Lung (tissue), 12 donors: Measurements from ENCODE around the gene CNTFR. TPM values are rescaled to one million over a fixed set of nuclear protein-coding genes. Genes with fewer than 3 reads are reported as not detected.

ENCODE experiments used
- ATAC-seq: fragments of 200-7000 bp; cut with Tn5 transposase; one replicate; pipeline ENCODE4 v1.9.1; 2020; ENCODE audit warnings: moderate number of reproducible peaks; ENCODE audit not compliant: insufficient read depth, low FRiP score
- DNase-seq, 3 donors: peaks; one replicate each; pipeline ENCODE4 v3.0.0-alpha.2; 2013 to 2017
- H3K27ac ChIP-seq, 2 donors: one replicate each; pipeline ENCODE4 v1.5.1; 2013; ENCODE audit warnings: mild to moderate bottlenecking in 2 of 2, moderate library complexity in 2 of 2, control low read depth in 1 of 2, inconsistent platforms in 1 of 2, low read depth in 1 of 2, low read length in 1 of 2
- H3K27me3 ChIP-seq, 3 donors: one replicate each; pipeline ENCODE4 v1.5.1; 2013; ENCODE audit warnings: low read length in 2 of 3; ENCODE audit not compliant: control insufficient read depth in 3 of 3, insufficient read depth in 3 of 3
- H3K36me3 ChIP-seq, 4 donors: one replicate each; pipeline ENCODE4 v1.5.1; 2013; ENCODE audit warnings: low read length in 4 of 4, mild to moderate bottlenecking in 1 of 4, moderate library complexity in 1 of 4; ENCODE audit not compliant: control insufficient read depth in 4 of 4, insufficient read depth in 4 of 4
- H3K4me1 ChIP-seq, 5 donors: one replicate each; pipeline ENCODE4 v1.5.1; 2013; ENCODE audit warnings: low read length in 5 of 5, mild to moderate bottlenecking in 2 of 5, moderate library complexity in 1 of 5; ENCODE audit not compliant: control insufficient read depth in 5 of 5, insufficient read depth in 5 of 5
- H3K4me3 ChIP-seq: one replicate; pipeline ENCODE4 v1.5.1; 2013; ENCODE audit warnings: mild to moderate bottlenecking, control low read depth, moderate library complexity
- H3K9ac ChIP-seq, 2 donors: one replicate each; pipeline ENCODE4 v1.5.1; 2013; ENCODE audit warnings: low read length in 2 of 2, control low read depth in 1 of 2; ENCODE audit not compliant: insufficient read depth in 1 of 2
- H3K9me3 ChIP-seq, 4 donors: one replicate each; pipeline ENCODE4 v1.5.1; 2013; ENCODE audit warnings: low read length in 3 of 4, mild to moderate bottlenecking in 1 of 4, moderate library complexity in 1 of 4; ENCODE audit not compliant: control insufficient read depth in 4 of 4, insufficient read depth in 3 of 4
- WGBS, 2 donors: extraction: QIAGEN DNeasy Blood & Tissue Kit; methylation state at CpG; one replicate each; pipeline ENCODE4 v1.1.7; 2013; 5-methylcytosine and 5-hydroxymethylcytosine counted together
- polyA plus RNA-seq, 2 donors: library from polyadenylated mRNA; stranded (reverse); fragments of 200-250 nt; gene quantifications; one replicate each; pipeline ENCODE4 v1.2.1, GENCODE V29; 2013
- total RNA-seq, 2 donors: library from RNA; depleted of rRNA in 1 of 2; stranded (reverse); fragments of >200 nt in 1 of 2; gene quantifications; one replicate each; pipeline ENCODE4 v1.2.1, GENCODE V29; 2014 to 2021
- TF ChIP-seq, protein P1 (sequence below): IDR thresholded peaks from 2 replicates; pipeline ENCODE4 v1.5.1; 2012; ENCODE audit warnings: mild to moderate bottlenecking; ENCODE audit errors: control extremely low read depth, extremely low read depth
- donor health status: control.
- donor health status: control.
- donor health status: Bipolar disorder and iron deficiency.
- donor health status: healthy.
- donor health status: DM: yes; HTN: yes; CAD: no.

Gene CNTFR
- total and polyA plus RNA-seq, 4 donors = 0.42 to 3.3 (median 1.3) TPM

DNA sequence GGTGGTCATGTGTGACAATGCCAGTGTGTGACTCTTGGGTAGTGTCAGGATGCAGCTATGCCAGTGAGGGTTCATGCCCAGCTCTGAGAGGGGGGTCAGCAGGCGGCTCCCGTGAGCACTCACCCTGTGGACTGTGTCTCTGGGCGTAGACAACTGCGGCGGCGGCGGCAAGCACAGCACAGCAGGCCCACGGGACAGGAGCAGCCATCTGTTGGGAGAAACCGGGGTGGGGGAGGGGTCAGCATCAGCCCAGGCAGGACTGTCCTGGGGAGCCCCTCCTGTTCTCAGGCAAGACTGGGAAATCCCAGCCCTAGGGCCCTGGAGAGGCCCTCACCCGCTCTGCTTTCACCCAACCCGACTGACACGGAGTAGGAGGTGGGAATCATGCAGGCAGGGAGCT is 20.8 kb downstream of the CNTFR start:
- Histone ChIP-seq H3K9me3 (no peaks in the 10 kb centered on the region), H3K4me3 (no peak overlapping the region), H3K4me1 (peaks cover 0 to 54% (median 10%) of the 10 kb centered on the region in 5 donors), H3K27ac (no peak overlapping the region), H3K9ac (no peak overlapping the region), H3K27me3 (peaks cover 0 to 7% (median 0%) of the 10 kb centered on the region in 3 donors), H3K36me3 (peaks cover 0 to 20% (median 3%) of the 10 kb centered on the region in 4 donors)
- WGBS, 2 donors = 67 to 70% methylated on average over 12 of the region's 12 CpGs
- ATAC-seq (no peak), DNase-seq (no peak)
- TF ChIP-seq, protein P1, sequence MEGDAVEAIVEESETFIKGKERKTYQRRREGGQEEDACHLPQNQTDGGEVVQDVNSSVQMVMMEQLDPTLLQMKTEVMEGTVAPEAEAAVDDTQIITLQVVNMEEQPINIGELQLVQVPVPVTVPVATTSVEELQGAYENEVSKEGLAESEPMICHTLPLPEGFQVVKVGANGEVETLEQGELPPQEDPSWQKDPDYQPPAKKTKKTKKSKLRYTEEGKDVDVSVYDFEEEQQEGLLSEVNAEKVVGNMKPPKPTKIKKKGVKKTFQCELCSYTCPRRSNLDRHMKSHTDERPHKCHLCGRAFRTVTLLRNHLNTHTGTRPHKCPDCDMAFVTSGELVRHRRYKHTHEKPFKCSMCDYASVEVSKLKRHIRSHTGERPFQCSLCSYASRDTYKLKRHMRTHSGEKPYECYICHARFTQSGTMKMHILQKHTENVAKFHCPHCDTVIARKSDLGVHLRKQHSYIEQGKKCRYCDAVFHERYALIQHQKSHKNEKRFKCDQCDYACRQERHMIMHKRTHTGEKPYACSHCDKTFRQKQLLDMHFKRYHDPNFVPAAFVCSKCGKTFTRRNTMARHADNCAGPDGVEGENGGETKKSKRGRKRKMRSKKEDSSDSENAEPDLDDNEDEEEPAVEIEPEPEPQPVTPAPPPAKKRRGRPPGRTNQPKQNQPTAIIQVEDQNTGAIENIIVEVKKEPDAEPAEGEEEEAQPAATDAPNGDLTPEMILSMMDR = no peak

GRCh38 chr9:34568133-34568532 is 21.4 kb downstream of the CNTFR start:
- DNase-seq (no peak), ATAC-seq (no peak)
- no peak overlapping the region for H3K27ac ChIP-seq
- no peak overlapping the region for H3K9ac ChIP-seq
- peaks cover 0 to 25% (median 6%) of the 10 kb centered on the region in 4 donors for H3K36me3 ChIP-seq
- H3K4me1 ChIP-seq = peaks cover 0 to 48% (median 10%) of the 10 kb centered on the region in 5 donors
- H3K4me3 ChIP-seq = no peak overlapping the region
- TF ChIP-seq, protein P1 = no peak
- H3K9me3 ChIP-seq = no peaks in the 10 kb centered on the region
- H3K27me3 ChIP-seq = peaks cover 0 to 11% (median 0%) of the 10 kb centered on the region in 3 donors
- WGBS, 2 donors = 66 to 84% methylated on average over 7 of the region's 7 CpGs

DNA sequence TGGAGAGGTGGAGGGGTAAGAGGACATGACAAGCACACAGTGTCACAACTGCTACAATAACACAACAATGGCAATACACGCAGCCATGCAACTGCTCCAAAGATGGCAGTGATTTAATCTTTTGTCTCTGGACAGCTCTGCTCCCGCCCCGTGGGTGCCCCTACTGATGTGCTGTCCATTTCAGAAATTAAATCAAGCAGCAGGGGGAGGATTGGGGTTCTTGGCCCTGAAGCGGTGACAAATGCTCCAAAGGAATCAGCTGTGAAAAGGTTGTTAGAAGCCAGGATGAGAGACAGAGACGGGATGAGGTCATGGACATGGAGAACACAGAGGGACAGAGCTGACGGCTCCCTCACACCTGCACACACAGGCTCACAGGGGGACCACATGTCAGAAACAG is 22.6 kb downstream of the CNTFR start:
- Histone ChIP-seq H3K36me3 (peaks cover 0 to 24% (median 9%) of the 10 kb centered on the region in 4 donors), H3K4me3 (no peak overlapping the region), H3K9me3 (peaks cover 0 to 4% (median 1%) of the 10 kb centered on the region in 4 donors), H3K27ac (no peak overlapping the region), H3K9ac (no peak overlapping the region), H3K4me1 (peaks cover 0 to 36% (median 10%) of the 10 kb centered on the region in 5 donors), H3K27me3 (peaks cover 0 to 11% (median 0%) of the 10 kb centered on the region in 3 donors)
- ATAC-seq (no peak), DNase-seq (no peak)
- 84 to 89% methylated on average over 6 of the region's 6 CpGs for WGBS, 2 donors
- TF ChIP-seq, protein P1 = no peak

GRCh38 chr9:34566322-34566721 is 23.2 kb downstream of the CNTFR start:
- 67 to 69% methylated on average over 8 of the region's 8 CpGs for WGBS, 2 donors
- Histone ChIP-seq H3K27me3 (peaks cover 0 to 11% (median 0%) of the 10 kb centered on the region in 3 donors), H3K27ac (no peak overlapping the region), H3K36me3 (peaks cover 0 to 24% (median 9%) of the 10 kb centered on the region in 4 donors), H3K4me1 (peaks cover 0 to 36% (median 12%) of the 10 kb centered on the region in 5 donors), H3K4me3 (no peak overlapping the region), H3K9me3 (peaks cover 0 to 5% (median 2%) of the 10 kb centered on the region in 4 donors), H3K9ac (no peak overlapping the region)
- DNase-seq = peak in 1 of 3 donors; percentile 29
- TF ChIP-seq, protein P1 = no peak
- no peak for ATAC-seq
